NAMALWA (cell line): ENCODE data around the gene BMP8B.

Source experiments
- DNase-seq: peaks from one replicate; pipeline ENCODE4 v3.0.0-alpha.2; 2015; ENCODE audit warnings: low spot score

BMP8B gene

GRCh38 chr1:39758556-39759435 lies 29.9 kb downstream of the BMP8B start:
- DNase-seq, result no peak

- DNase-seq, result no peak
Measured at GRCh38 chr1:39757501-39757900, 31.2 kb downstream of the BMP8B start.

- no peak for DNase-seq
Measured at GRCh38 chr1:39755965-39756659, 32.6 kb downstream of the BMP8B start.

DNA sequence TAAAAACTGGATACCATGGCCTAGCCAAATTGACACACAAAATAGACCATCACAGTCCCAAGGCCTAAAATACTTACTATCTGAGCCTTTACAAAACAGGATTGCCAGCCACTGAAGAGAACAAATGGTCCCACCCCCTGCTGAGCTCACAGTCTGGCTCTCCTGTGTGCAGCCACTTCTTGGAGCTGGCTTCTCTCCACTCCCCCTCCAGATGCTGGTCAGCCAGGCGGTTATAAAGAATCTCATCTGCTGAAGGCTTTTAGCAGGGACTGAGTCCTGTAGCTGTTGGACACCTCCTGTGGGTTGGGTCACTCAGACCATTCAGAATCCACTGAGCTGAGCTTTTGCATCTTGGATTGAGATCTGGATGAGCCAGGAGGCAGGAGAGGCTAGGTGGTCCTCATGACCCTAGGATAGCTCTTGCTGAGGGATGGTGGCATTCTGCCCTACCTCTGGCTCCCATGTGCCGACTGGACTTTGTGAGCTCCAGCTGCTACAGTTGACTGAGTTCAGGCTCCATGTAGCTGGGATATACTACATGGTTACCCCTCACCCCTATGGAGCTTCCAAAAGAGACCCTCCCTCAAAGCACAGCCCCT lies 33.7 kb downstream of the BMP8B start:
- DNase-seq, result no peak

GRCh38 chr1:39754026-39754570 lies 34.6 kb downstream of the BMP8B start:
- DNase-seq, result no peak

- DNase-seq, result no peak
Measured at GRCh38 chr1:39753132-39754025, 35.3 kb downstream of the BMP8B start.

DNA sequence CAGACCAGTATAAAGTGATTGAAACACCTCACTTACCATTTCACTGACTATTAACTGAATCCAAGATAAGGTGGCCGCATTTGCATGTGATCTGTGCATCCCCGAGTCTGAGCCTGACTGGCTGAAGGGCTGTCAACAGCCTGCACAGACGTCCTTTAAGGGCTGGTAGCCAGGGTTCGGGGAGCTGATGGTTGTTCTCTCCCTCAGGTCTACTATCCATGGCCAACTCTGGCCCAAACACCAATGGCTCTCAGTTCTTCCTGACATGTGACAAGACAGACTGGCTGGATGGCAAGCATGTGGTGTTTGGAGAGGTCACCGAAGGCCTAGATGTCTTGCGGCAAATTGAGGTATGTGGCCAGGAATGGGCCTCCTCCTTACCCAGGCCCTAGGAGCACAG lies 36.0 kb downstream of the BMP8B start:
- no peak for DNase-seq

- no peak for DNase-seq
Measured at GRCh38 chr1:39751595-39751994, 37.1 kb downstream of the BMP8B start.

DNA sequence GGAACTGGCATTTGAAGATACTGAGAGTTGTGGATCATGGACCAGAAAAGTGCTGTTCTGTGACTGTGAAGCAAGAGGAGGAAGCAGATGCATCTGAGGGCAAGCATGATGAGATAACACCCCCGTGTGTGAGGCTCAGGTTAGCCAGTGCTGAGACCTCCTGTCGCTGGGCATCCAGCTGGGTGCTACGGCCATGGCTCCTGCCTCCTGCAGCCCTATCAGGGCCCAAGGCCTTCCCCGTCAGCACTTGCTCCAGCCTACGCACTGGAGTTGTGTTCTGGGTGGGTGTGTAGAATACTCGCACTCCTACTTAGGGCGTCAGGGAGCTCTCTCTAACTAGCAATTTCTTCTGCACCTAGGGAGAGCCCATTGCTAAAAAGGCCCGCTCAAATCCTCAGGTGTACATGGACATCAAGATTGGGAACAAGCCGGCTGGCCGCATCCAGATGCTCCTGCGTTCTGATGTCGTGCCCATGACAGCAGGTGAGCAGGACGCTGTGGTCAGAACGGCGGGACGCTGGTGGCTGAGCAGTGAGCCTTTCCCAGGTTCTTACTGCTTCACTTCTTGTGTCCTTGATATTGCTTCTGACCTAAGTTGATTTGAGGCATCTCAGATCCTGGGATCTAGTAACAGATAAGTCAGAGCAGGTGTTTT lies 43.5 kb downstream of the BMP8B start:
- no peak for DNase-seq

DNA sequence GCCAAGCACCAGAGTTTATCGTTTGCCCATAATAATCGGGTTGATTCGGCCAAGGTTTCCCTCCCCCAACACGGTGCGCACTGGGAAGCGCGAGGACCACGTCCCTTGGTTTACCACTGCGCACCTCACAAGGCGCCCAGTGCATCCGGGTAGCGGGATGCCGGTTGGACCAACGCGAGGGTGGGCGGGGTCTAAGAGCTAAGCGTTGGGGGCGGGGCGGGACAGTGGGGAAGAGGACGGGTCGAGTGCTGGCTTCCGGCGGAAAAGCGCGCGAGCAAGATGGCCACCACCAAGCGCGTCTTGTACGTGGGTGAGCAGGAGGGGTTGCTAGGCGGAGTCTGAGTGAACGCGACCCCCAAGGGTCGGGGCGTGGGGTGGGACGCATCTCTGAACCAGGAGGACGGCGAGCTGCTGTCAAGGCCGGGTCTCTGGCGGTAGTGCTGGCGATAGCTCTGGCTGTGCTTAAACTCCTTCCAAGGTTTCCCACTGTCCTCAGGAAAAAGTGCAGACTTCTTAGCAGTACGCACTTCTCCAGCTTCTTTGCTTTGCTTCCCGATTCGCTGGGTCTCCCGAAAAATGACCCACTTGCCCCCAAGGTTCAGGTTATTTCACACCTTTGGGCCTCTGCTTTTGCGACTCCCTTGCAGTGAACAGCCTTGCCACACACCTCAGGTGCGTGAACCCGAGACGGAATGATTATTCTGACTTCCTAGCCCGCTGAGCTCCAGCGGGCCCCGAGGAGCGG lies 49.9 kb downstream of the BMP8B start, which contains the start of gene PPIE:
TSS of gene PPIE (plus strand) at position 261 of the 745 bp plus-strand sequence. CDS start at position 280, 19 bp downstream.
- peak; percentile 90 for DNase-seq

- no peak for DNase-seq
Measured at GRCh38 chr1:39737546-39738169, 51.0 kb downstream of the BMP8B start.

GRCh38 chr1:39735731-39736130 lies 52.9 kb downstream of the BMP8B start:
- DNase-seq, result no peak

DNA sequence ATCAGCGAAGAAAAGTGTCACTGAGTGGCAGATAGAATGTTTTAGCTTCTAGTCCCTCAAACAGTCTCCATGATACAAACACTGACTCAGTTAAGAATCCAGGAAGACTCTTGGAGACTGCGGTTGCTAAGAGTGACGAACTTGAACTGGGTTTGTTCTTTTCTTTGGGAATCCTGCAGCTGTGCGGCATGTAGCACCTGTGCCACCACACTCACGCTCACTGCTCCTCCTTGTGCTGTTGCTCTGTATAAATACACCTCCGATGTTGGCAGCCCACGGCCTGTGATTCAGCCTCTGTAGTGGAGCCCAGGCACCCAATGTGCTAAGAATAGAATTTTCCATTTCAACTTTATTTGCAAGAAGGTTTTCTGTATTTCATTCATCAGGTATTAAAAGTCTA lies 55.5 kb downstream of the BMP8B start:
- no peak for DNase-seq

GRCh38 chr1:39732730-39733129 lies 55.9 kb downstream of the BMP8B start:
- DNase-seq, result no peak

DNA sequence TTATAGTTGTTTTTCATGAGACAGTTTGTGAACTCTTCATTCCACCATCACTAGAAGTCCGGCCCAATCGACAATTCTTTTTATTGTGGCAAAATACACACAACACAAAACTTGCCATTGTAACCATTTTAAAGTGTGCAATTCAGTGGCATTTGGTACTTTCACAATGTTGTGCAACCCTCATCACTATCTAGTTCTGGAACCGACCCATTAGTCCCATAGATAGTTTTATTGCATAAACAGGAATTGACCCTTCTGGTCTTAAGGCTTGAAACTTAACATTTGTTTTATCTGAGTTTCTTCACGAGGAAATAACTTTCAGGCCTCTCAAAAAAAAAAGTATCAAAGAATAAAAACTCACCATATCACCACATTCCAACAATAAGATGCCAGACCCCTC lies 58.8 kb downstream of the BMP8B start:
- no peak for DNase-seq

- no peak for DNase-seq
Measured at GRCh38 chr1:39729030-39729429, 59.6 kb downstream of the BMP8B start.

- no peak for DNase-seq
Measured at GRCh38 chr1:39727932-39728317, 60.7 kb downstream of the BMP8B start.

GRCh38 chr1:39727221-39727931 lies 61.3 kb downstream of the BMP8B start:
- DNase-seq, result no peak

DNA sequence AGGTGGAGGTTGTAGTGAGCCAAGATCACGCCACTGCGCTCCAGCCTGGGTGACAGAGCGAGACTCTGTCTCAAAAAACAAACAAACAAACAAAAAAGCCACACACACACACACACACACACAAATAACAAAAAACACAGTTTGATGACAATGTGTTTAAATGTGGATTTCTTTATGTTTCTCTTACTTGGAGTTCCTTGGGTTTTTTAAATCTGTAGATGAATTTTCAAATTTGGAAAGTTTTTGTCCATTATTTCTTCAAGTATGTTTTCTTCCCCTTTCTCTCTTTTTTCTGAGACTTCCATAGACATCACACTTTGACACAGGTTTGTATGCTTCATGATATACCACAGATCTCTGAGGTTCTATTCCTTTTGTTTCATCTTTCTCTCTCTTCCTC lies 62.1 kb downstream of the BMP8B start:
- DNase-seq, result no peak
